Activated CD8-positive, alpha-beta memory T cell treated with anti-CD3 and anti-CD28 coated beads, Interleukin-2, amount 50 U/mL, for 1 hour (primary cell): ENCODE measurements around the gene UBASH3B.

Source experiments
- DNase-seq: peaks from one replicate; pipeline ENCODE4 v3.0.0-alpha.2; 2020; ENCODE audit errors: extremely low read depth

UBASH3B gene

DNA sequence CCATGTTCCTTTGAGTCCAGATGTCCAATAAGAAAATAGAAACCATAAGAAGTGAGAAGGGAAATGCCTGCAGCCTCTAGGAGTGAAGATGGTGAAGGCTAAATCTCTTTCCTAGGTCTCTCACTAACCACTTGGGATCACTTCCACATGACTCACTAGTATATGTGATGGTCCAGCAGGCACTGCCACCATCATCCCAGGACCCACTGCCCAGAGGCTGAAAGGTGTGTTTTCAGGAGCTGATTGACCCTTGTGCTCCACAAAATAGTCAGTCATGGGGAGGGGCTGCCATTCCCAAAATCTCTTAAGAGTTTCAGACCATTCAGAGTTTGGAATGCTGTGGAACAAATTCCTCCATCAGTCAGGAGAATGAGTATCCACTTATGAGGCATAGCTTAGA is 22.9 kb downstream of the UBASH3B start:
- DNase-seq: no peak

DNA sequence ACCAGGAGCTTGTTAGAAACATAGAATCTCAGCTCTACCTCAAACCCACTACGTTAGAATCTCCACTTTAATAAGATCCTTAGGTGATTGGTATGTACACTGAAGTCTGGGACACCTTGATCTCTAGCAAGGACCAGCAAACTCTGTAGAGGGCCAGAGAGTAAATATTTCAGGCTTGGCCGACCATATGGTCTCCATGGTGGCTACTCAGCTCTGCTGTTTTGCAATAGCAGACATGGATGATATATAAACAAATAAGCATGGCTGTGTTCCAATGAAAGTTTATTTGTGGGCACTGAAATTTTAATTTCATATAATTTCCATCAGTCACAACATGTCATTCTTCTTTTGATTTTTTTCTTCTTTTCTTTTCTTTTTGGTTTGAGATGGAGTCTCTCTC is 23.9 kb downstream of the UBASH3B start:
- DNase-seq: no peak

DNA sequence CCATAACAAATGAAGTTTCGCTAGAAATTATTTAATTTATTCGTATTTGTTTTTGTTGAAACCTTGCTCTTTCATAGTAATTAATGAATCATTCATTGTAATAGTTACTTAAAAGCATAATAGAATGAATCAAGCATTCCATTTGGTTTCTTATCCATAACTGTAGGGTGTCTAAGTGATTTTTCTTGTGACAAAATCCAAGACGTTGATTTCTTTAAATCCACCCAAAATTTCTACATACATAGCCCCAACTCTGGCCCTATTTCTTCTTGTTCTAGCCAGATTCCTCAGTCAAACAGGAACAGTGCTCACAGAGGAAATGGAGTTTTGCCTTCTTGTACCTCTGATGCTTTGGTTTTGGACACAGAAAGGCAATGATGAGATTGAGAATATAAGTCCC is 25.5 kb downstream of the UBASH3B start:
- DNase-seq: no peak

DNA sequence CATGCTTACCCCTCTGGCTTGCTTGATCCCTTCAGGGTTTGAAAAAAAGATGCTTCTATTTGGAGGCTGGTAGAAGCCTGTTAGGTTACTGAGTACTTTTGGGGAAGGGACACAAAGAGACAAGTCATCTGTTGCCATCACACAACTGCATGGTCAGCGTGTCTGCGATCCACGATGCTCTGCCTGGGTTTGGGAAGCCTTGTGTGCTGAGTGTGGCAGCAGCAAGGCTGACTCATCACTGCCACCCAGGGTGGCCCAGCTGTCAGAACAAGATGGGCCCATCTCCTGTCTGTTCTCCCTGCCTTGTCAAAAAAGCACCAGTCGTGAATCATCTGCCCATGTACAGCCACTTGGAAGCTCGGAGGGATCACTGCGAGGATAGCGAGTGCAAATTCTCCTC is 26.2 kb downstream of the UBASH3B start:
- no peak for DNase-seq

DNA sequence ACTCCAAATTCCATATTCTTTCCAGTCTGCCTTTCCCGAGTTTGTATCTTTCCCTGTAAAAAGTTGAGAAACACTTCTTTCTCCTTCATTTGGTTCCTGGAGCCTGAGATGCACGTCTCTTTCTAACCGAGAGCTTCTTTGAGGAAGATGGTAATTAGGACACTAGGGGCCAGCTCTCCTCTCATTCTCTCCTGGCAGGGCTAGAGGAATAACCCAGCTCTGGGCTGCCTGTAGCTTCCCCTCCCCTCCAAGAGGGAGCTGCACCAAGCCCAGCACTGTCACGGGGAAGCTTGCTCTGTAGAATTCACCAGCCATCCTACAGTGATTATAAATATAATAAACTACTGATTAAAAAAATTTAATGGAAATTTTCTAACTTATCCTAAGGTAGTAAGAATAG is 26.9 kb downstream of the UBASH3B start:
- no peak for DNase-seq

DNA sequence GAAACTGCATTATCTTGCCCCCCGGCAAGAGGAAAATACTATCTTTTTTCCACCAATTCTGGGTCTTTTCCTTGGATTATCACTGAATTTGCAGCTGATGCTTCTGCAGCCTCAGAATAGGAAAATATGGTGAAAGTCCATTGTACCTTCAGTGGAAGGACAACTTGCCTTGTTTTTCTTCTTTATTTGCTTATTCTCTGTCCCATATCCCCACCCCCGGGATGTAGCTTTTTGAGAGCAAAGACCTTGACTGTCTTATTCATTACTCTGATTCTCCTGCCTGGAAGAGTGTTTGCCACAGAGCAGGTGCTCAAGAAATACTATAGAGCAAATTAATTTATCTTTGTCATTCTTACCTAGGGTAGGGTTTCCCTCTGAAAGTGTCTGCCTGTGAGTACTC is 29.5 kb downstream of the UBASH3B start:
- no peak for DNase-seq

DNA sequence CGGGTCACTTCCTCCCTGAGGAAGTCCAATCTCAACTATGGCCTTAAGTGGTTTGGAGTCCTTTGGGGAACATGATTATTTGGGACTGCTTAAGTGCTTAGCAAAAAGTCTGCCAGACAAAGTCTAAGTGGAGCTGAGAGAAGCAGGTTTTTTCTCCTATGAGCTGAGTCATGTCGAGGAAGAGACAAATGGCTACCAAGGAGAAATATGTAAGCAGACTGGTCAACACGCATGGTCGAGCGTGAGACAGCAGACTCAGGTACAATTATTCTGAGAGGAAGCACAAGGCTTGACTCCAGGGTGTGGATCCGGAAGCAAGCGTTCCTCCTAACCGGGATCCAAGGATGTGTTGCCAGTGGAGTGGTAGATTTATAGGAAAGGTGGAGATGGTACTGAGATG is 30.6 kb downstream of the UBASH3B start:
- DNase-seq: no peak

DNA sequence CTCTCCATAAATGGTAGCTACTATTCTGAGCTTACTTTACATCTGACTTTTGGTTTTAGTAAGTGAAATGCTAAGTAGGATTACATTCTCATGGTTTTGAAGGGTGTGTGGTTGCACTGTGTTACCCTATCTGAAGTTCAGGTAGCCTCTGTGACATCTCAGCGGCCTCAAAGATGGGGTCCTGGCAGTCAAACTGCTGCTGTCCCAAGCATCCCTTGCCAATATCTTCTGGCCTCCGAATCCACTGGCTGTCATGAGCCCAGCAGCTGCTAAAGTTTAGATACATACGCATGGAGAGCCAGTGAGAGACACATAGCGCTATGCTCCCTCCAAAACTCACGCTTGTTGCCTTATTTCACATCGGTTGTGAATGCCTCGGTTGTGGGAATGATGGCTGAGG is 34.9 kb downstream of the UBASH3B start:
- no peak for DNase-seq

DNA sequence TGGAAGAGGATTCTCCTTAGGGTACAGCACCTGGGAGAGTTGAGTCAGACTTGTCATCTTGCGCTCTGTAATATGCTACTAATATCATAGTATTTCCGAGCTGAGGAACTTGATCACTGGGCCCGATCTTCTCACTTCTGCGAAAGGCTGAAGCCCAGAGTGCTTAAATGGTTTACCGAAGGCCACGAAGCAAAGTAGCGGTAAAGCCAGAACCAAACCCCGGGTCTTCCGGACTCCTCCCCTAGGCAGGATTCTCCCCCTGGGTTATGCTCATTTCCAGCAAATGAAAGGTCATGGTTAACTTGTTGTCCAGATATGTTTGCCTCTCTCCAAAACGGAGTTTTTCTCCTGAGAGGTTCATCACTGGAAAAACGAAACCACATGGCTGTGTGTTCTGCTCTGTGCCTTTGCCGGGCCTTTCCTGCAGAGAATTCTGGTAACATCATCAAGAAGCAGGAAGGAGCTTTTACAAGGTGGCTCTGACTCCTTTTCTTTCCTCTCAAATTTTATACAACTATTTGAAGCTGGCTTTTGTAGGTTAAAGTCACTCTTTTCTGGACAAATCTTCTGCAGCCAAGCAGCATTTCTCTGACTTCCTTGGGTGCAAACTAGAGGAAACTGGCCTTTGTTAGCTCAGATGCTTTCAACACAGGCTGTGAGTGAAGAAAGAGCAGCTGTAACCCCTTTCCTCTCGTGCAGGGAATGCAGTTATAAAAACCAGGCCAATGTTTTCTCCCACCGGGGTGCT is 35.5 kb downstream of the UBASH3B start:
- no peak for DNase-seq

DNA sequence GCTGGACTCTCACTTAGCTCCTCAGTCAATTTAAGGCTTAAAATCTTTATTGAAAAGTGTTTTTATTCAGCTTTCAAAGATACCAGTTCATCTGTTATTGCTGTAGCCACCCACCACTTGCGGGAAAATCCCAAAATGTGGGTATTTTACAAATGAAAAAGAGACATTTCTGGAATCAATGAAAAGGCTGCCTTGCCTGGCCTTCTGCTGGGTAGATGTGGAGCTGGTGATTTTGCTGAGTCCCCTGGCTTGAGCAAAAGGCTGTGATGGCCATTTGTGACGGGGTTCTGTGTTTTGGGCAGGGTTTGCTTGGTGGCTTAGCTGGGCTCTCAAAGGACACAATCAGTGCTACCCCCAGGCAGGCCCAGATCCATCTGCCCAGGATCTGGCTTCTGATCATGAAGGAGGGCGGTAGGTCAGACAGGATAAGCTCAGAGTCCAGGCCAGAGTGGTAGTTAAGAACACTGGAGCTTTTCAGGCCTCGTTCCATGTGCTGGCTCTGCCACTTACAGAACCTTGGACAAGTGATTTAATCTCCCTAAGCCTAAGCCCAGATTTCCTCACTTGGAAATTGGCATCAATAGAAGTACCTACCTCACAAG is 36.1 kb downstream of the UBASH3B start:
- DNase-seq: no peak

DNA sequence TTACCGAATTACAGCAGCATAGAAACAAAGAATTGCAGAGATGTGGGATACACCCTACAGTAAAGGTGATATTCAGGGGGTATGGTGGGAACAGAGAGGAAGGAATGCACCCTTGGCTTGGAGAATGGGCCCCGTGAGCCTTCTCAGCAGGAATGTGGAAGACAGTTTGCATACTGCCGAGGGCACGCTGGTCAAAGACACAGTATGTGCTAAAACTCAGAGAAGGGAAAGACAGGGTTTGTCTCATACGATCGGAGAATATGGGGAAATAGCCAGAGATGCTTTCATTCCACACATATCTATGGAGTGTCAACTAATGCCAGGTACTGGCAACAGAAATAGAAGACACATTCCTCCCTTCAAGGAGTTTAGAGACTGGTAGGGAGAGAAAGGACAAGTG is 36.9 kb downstream of the UBASH3B start:
- no peak for DNase-seq

DNA sequence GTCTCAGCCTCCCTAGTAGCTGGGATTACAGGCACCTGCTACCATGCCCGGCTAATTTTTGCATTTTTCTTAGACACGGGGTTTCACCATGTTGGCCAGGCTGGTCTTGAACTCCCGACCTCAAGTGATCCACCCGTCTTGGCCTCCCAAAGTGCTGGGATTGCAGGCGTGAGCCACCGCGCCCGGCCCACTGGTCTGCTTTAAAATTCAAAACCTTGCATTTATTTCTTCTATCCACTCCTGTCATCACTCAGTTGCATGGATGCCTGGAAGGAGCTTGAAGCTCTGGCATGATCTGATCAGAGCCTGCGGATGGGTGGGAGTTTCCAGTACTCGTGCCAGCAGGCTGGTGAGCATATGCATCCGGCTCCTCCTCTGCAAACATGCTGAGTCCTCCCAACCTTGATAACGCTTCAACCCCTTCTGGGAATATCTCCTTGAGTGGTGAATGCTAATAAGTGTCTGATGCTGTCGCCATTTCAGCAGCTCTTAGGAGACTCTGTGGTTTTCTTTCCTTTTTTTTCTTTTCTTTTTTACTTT is 39.6 kb downstream of the UBASH3B start:
- DNase-seq: no peak

DNA sequence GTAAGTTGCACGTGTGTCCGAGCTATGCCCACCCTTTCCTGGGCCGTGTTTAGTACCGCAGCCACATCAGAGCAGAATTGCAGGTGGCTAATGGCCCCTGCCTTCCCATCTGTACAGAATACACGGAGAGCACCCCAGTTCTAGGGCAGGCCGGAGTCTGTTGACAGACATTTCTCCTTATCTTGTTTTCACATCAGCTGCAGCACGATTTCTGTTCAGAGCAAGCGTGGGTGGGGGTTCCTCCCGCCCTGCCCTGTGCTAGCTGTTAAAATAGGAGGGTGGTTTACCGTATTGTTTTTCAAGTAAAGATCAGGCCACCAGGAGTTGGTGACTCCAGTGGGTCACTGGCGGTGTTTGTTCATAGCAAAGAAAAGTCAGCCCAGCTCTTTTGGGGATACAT is 41.1 kb downstream of the UBASH3B start:
- DNase-seq: no peak

DNA sequence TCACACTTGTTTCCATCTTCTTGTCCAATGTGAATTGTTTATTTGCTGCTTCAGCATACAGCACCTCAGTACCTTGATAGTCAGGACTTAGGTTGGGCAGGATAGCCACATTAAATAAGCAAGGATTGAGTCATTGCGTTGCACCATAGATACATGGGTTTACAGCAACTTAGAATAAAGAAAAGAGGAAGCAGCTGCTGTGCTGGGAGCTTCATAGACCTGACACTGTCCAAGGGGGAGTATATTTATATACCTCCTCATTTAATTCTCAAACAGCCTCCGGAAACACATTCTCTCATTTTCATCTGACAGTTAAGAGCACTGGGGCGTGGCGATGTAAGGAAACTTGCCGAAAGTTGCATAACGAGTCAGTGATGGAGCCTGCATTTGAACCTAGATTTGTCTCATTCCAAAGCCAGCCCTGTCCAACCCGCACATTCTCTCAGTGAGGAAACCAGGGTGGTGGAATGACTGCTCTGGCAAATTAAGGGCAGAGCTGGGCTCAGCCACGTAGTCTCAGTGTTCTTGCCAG is 42.2 kb downstream of the UBASH3B start:
- DNase-seq: no peak

DNA sequence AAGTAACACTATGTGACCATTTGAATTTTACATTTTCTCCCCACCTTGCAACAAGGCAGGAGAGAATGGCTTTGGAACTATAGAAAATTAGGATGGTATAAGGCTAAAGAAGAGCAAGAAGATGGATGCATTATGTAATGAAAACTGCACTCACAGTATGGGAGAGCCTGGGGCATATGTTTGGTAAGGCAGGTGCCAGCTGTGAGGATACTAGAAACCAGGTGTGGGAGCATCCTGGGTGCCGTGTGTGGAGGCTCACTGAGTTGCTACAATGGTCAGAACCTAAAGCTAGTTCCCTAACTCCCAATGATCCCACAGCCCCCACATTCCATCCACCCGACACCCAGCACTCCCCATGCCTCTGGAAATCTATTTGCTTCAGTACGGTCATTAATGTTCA is 42.9 kb downstream of the UBASH3B start:
- DNase-seq: no peak

DNA sequence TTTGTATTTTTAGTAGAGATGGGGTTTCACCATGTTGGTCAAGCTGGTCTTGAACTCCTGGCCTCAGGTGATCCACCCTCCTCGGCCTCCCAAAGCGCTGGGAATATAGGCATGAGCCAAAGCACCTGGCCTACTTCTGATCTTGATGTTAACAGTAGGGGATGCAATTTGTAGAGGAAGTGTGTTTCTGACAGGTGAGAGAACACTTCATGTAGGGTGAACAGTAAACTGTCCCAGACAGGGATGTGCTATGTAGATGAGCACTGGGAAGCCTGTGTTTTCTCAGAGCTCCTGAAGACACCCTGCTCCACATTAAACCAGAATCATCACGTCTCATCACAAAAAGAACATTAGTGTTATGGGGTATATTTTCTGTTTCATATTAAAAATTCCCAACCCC is 45.1 kb downstream of the UBASH3B start:
- DNase-seq: no peak

DNA sequence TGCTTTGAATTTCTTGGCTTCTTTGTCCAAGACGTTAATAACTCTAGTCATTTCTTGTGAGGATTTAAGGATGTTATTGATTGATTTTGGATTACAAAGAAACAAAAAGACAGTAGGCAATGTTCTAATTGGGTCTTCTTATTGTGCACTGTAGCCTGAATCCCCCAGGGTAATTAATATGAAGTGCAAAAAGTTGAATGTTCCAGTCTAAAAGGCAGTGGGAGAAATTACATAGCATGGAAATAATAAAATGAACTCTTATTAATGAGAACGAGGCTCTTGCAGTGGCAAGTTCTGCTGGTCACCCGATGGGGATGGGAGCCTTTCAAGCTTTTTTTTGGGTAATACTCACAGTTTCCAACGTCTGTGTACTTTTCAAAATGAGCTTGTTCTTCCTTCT is 45.6 kb downstream of the UBASH3B start:
- no peak for DNase-seq

DNA sequence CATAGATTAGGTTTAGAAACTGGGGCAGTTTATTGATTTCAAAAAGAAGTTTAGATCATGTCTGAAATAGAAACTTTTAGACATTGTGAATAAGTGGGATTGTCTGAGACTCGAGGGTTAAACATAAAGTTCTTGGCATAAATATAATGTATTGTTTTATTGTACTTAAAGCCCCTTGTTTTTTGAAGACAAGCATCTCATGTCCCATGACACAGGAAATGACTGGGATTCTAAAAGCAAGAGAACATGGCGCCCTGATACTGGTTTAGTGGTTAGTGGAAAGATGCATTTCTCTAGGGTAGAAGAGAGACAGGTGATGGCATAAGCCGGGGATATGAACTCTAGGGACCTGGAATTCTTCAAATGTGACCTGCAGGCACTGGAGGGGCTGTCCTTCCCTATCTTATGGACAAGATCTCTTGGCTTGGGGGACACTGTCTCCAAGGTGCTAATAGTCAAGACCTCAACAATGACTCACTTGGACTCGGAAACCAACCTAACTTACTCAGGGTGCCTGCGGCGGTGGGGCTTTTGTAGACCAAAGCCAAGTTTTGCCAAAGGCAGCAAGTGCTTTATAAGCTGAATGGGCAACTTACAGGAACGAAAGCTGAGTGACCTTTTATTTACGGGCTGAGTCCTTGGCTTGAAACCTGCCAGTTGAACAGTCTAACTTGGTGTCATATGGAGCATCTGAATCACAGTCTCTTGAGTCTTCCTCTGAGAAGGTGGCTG is 48.2 kb downstream of the UBASH3B start:
- DNase-seq: no peak

DNA sequence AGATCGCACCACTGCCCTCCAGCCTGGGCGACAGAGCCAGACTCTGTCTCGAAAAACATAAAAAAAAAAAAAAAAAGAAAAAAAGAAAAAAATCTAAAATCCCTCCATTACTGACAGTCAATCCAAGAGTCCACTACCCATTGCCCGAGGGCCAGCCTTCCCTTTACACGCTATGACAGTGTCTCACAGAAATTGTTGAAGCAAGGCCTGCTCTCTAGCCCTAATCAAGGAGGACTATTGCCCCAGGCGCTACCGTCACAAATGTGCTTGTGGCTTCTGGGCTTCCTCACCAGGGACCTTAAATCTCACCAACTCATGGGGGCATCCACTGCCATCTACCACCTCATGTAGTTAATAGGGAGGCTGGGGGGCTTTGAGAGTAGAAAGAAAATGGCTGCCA is 49.9 kb downstream of the UBASH3B start:
- no peak for DNase-seq

DNA sequence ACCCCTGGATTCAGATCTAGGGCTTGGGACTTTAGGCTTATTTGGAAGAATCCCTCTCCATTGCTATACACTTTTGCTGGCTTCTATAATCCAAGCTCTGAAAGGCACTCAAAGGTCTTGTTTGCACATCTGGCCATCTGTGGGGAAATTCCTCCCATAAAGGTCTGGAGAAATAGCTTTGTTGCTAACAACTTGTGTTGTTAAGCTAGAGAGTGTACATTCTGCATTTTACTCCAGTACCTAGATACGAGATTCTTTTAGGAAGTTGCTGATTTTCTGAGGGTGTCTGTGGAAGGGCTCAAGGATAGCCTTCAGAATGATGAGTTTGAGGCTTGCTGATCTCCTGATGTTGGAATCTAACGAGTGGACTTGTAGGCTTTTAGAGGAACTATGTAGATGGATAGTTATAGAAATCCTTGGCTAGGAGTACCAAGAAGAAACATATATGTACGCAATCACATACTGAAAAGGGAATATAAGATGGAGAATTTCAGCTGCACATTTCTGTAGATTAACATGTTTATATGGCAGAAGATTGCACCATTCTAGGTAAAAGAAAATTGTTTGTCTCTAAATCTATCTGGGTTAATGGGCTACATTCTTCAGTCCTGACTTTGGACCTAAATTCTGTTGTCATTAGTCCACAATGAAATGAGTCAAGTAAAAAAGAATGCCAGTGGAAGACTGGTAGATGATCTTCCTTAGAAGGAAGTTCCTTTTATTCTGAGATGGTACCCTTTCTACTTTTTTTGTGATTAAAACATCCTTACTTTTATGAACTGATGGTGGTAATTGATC is 51.0 kb downstream of the UBASH3B start:
- no peak for DNase-seq

DNA sequence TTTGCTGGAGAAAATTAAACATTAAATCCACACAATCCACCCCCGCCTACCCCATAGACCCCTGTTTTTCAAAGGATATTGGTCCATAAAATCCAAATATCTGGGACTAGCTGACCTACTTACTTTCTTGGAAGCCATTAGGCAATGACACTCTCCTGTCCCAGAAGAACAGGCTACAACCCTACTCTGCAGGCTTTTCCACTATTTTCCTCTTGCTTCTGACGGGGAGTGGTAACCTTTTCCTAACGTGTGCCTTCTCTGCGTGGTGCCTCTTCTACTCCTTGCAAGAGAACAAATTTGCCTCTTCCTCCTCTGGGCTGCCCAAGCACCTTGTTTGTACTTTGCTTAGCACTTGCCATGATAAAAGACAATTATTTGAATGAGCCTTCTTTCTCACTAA is 51.6 kb downstream of the UBASH3B start:
- DNase-seq: no peak

DNA sequence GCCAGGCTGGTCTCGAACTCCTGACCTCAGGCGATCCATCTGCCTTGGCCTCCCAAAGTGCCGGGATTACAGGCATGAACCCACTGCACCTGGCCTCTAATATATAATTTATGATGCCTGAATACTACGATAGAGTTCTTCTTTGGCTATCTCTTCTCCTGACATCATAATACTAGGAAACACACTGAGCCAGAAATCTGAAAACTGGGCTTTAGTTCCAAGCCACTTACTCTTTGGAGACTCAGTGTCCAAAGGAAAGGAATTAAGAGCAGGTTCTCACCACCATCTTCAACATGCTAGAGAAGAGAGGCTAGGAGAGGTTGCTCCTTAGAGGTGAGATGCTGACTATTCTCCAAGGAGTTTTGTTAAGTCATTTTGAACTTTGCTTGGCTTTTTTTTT is 52.4 kb downstream of the UBASH3B start:
- DNase-seq: no peak
